ENCODE measurements around the gene DOCK4.

DOCK4 gene

DNA sequence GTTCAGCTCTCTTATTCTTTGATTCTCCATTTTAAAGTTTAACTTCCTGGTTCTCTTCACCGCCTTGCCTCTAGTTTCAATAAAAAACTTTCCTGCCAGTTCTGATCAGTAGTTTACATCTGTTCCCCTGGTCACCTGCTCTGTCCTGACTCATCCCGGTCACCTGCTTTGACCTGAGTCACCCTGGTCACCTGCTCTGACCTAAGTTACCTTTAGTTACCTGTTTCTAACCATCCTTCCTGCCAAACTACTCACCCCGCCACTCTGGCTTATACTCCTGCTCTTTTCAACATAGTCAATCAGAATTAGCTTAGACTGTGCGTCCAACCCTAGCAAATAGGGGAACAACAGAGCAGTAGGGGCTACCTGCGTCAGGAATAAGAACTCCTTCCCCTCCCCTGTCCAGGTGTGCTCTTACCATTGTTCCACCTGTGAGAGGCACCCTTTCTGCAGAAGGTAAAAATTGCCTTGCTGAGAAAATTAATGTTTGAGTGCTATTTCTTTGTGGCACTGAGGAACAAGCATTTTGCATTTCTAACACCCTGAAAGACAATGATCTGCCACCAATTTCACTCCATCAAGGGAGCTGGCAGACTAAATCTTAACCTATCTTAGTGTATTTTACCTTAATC lies 263.6 kb downstream of the DOCK4 start:
- TF ChIP-seq, protein P1, sequence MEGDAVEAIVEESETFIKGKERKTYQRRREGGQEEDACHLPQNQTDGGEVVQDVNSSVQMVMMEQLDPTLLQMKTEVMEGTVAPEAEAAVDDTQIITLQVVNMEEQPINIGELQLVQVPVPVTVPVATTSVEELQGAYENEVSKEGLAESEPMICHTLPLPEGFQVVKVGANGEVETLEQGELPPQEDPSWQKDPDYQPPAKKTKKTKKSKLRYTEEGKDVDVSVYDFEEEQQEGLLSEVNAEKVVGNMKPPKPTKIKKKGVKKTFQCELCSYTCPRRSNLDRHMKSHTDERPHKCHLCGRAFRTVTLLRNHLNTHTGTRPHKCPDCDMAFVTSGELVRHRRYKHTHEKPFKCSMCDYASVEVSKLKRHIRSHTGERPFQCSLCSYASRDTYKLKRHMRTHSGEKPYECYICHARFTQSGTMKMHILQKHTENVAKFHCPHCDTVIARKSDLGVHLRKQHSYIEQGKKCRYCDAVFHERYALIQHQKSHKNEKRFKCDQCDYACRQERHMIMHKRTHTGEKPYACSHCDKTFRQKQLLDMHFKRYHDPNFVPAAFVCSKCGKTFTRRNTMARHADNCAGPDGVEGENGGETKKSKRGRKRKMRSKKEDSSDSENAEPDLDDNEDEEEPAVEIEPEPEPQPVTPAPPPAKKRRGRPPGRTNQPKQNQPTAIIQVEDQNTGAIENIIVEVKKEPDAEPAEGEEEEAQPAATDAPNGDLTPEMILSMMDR (IDR thresholded peaks at IDR 0.05; ENCODE audit: low read depth, low read length) = no peak
- H3K4me3 ChIP-seq (ENCODE audit: low read depth, low read length) = no peak overlapping the region

DNA sequence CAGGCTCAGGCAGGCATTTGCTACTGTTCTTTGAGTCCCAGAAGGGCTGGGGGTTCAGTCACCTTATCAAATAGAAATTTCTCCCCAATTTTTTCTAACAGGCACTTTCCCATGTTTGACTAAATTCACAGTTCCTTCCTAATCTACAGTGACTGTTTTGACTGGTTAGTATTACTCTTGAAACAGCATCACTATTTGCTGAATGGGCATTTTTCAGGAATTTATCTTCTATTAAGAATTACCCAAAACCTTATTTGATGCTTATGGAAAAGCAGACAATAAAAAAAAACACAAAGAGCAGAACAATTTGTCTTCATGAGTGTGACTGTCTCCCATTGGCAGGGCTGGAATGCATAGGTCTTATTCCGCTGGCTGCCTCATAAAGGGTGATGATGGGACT lies 269.0 kb downstream of the DOCK4 start:
- H3K4me3 ChIP-seq (ENCODE audit: low read depth, low read length) = no peak overlapping the region
- TF ChIP-seq, protein P1 (IDR thresholded peaks at IDR 0.05; ENCODE audit: low read depth, low read length) = no peak

DNA sequence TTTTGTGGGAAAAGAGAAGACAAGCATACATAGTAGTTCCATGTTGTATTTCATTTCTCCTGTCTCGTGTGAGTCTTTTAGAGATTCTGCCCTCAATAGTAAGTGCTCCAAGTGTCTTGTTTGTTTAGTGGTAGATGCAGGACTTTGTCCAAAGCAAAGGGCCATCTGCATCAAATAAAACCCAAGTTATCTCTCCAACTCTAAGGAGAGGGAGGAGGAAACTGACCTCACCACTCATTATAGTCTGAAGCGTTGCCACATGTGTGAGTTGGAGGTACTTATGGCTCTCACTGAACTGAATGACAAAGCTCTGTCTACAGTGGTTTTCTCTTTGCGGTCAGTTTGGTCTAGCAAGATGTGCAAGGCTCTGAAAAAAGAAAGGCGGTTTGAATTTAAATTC lies 272.6 kb downstream of the DOCK4 start:
- TF ChIP-seq, protein P1 (IDR thresholded peaks at IDR 0.05; ENCODE audit: low read depth, low read length) = no peak
- no peak overlapping the region for H3K4me3 ChIP-seq (ENCODE audit: low read depth, low read length)

DNA sequence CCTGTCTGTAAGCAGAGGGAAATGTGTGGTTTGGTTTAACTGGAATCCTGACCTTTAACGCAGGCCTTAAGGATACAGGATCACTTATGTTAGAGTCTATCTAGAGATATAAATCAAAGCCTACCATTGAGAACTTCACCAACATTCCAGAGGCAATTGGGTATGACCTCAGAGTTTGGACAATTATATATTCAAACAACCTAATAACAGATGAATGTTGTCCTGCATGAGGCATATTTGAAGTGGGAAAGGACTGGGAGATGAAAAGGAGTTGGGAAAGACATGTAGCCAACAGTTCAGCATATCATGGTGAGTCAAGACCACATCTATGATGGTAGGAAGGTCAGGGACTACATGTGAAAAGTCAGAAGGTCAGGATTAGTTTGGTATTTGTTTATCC lies 274.2 kb downstream of the DOCK4 start:
- no peak overlapping the region for H3K4me3 ChIP-seq (ENCODE audit: low read depth, low read length)
- TF ChIP-seq, protein P1 (IDR thresholded peaks at IDR 0.05; ENCODE audit: low read depth, low read length) = no peak

DNA sequence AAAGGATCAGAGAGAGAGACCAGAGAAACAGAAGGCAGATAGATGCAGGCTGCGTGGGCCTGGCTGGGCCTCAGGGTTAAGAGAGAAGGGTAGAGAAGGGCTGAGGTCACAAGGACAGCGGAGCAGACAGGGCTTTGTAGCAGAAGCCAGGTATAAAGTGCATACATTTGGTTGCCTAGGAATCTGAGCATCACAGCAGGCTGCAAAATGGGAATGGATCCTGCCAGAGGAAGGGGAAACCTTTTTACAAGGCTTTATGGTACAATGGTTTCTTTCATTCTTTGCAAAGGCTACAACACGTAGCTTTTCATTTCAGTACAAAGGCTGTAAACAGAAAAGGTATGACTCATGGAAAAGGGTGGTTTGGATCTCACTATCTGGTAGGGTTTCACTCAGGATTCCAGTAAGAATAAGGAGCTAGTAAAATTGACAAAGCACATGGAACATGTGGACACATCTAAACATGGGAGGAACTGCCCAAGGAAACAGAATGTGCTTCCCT lies 275.1 kb downstream of the DOCK4 start:
- H3K4me3 ChIP-seq (ENCODE audit: low read depth, low read length) = no peak overlapping the region
- TF ChIP-seq, protein P1 (IDR thresholded peaks at IDR 0.05; ENCODE audit: low read depth, low read length) = no peak

DNA sequence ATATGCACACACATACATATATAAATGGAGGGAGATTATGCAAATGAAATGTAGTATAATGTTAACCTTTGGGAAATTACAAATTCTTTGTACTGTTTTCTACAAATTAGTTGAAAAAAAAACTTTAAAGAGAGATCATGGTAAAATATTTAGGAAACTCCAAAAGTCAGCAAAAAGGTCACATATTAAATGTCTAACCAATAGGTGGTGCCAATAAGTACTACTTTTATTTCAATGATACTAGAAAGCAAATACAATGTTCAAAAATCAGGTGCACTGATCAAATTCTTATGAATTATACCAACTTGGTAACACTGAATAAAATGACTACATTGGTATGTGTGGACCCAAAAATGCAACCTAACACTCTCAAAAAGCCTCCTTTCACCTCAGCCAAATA lies 276.9 kb downstream of the DOCK4 start:
- no peak overlapping the region for H3K4me3 ChIP-seq (ENCODE audit: low read depth, low read length)
- TF ChIP-seq, protein P1 (IDR thresholded peaks at IDR 0.05; ENCODE audit: low read depth, low read length) = no peak

DNA sequence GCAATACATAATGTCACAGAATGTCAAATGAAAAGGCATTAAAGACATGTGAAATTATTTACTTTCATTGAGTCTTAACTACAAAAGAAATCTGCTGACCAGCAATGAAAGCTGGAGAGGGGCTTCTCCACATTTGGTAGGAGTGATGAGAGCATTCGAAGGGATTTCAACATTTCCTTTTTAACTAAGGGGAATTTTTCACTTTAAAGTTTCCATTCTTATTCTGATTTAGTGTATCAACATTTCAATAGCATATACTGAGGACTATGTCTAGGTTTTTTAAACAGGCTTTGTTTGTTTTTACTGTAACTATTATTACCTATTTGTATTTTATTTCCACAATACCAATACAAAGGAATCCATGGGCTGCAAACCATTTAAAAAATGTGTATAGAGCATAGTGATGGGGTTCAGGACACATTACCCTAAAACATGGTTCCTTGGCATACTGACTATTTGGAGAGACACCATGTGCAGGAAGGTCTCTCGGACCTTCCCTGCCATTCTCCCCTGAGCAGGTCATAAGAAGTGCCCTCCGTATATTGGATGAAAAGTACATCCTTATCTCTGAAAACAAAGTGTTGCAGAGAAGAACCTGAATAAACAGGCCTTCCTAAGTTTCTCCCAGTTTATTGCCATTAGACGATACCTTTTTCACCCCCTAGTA lies 278.7 kb downstream of the DOCK4 start:
- no peak overlapping the region for H3K4me3 ChIP-seq (ENCODE audit: low read depth, low read length)
- TF ChIP-seq, protein P1 (IDR thresholded peaks at IDR 0.05; ENCODE audit: low read depth, low read length) = no peak

Measured in WI38 (cell line).